HG02840 (cell line): ENCODE data around the gene TRMT5.

Source experiments
- ATAC-seq: cut with Tn5 transposase; IDR thresholded peaks from one replicate; pipeline ENCODE4 v1.9.1; 2021; ENCODE audit warnings: mild to moderate bottlenecking, moderate library complexity, moderate number of reproducible peaks; ENCODE audit not compliant: unreplicated experiment, low FRiP score

TRMT5 gene

DNA sequence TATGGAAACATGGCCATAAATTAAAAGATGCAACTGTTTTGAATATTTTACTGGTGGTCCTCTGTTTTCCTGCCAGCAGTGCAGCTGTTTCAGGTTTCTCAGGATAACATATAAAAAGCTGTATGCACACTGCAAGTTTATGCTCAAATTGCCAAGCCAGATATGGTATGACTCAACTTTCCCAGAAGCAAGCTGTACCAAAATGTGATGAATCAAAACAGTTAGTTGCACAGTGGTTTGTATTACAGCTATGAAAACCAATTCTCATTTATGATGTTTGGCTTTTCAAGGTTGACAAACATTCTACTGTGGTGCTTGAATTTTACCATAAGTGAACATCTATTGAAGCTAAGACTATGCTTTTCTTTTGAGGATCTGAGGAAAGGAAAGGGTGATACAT, 15.5 kb downstream of the TRMT5 start:
- ATAC-seq: no peak

DNA sequence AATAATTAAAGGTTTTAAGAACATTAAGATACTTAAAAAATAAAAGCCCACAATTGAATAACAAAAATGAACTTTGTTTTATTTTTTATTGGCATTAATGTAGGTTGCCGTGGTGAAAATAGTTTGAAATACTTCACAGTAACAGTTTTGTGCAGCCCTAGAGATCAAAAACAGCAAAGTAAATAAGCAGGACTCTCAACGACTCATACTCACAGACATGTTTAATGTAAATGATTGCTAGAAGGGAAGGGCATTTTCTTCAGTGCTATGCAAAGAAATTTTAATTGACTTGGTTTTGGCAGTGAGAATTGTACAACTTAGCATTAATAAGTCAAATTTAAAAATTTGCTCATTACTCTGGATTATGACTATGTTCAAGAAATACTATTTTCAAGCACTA, 16.0 kb downstream of the TRMT5 start:
- no peak for ATAC-seq

DNA sequence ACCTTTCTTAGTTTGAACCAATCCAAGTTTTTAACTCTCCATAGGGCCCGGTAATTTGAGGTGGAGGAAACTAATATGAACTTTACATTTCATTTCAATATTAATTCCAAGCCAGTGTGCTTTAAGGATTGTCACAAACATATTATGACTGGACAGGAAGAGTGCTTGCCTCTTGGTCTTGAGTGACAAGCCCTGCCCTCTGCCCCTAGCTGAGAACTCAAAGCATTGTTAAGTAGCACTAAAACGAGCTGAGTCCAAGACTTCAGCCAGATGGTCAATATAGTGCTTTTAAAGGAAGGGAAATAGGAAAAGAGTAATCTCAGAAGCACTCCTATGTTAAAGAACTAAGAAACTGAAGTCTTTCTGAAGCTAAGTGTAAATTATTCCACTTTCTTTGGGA, 17.1 kb downstream of the TRMT5 start:
- ATAC-seq: no peak

DNA sequence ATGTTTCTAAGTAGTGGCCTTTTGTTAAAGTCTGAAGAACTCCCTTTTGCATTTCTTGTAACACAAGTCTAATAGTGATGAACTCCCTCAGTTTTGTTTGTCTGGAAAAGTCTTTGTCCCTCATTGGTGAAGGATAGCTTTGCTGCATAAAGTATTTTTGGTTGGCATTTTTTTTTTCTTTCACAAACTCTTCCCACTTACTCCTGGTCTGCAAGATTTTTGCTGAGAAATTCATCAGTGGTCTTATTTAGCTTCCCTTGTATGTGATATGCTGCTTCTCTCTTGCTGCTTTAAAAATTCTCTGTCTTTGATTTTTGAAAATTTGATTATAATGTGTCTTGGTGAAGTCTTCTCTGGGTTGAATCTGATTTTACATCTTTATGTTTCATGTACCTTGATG, 22.7 kb downstream of the TRMT5 start:
- no peak for ATAC-seq

DNA sequence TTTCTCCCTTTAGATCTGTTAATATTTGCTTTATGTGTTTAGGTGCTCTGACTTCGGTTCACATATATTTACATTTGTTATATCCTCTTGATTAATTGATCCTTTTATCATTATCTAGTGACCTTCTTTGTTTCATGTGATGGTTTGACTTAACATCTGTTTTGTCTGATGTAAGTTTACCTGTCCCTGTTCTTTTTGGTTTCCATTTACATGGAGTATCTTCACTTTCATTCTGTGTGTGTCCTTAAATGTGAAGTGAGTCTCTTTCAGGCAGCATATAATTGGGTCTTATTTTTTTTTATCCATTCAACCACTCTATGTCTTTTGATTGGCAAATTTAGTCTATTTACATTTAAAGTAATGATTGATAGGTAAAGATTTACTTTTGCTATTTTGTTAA, 24.2 kb downstream of the TRMT5 start:
- no peak for ATAC-seq

DNA sequence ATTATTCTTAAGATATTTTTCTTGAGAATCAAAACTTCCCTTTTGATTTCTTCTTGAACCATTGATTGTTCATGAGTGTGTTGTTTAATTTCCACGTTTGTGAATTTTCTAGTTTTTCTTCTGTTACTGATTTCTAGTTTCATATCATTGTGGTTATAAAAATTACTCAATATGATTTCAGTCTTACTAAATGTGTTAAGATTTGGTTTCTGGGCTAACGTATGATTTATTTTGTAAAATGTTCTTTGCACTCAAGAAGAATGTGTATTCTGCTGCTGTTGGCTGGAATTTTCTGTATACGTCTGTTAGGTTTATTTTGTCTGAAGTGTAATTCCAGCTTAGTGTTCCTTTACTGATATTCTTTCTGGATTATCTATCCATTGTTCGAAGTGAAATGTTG, 24.7 kb downstream of the TRMT5 start:
- no peak for ATAC-seq

DNA sequence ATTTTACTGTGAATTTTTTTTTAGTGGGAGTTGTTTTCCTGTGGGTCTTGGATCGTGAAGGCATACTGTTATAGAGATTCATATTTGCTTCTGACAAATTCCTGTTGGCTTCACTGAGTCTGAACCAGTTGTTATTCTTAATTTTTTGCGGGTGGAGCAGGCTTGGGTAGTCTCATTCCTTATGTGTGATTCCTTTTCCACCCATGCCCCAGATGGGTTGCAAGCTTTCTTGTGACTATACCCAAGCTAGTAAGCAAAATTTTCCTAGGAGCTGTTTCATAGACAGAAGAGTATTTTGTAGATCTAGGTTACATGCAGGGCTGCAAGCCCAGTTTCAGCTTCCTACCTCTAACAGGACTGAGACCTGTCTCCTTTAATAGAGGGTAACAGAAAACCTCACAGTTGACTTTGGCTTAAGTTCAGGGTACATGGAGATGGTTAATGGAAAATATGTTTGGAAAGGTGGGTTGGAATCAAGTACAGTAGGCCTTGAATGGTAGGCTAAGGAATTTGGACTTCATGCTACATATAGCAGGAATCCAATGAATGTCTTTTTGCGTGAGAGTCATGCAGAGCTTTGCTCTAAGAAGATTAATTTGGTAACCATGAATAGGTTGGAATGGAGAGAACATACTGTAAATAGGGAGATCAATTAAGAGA, 29.0 kb downstream of the TRMT5 start:
- no peak for ATAC-seq

DNA sequence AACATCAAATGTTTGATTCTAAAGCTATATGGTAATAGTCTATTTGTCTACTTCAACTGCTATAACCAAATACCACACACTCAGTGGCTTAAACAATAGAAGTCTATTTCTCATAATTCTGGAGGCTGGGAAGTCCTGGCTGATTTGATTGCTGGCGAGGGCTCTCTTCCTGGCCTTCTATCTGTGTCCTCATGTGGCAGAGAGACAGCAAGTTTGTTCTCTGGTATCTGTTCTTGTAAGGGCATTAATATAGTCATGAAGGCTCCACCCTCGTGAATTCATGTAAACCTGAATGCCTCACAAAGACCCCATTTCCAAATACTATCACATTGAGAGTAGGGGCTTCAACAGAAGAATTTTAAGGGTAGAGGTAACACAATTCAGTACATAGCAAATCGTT, 34.1 kb downstream of the TRMT5 start:
- no peak for ATAC-seq

DNA sequence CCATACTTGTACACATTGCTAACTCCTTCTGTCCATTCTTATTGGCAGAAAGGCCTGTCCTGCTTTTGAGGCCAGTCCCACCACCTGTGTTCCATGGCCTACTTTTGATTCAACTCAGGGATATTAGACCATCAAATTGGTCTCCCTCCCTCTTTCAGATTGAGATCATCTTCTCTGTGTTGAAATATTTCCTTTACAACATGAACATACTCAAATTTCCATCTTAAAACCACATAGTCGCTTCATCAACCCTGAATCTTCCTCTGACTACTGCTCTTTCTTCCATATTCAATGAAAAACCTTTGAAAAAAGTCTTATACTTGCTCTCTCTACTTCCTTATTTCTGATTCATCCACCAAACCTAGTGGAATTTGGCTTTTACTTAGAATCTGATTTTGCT, 34.9 kb downstream of the TRMT5 start:
- no peak for ATAC-seq

DNA sequence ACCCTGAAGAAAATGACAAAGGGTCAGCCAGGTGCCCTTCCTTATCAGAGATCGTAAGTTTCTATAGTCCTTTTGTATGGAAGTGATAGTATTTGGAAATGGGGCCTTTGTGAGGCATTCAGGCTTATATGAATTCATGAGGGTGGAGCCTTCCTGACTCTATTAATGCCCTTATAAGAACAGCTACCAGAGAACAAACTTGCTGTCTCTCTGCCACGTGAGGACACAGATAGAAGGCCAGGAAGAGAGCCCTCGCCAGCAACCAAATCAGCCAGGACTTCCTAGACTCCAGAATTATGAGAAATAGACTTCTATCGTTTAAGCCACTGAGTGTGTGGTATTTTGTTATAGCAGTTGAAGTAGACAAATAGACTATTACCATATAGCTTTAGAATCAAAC, 36.7 kb downstream of the TRMT5 start:
- ATAC-seq: no peak

DNA sequence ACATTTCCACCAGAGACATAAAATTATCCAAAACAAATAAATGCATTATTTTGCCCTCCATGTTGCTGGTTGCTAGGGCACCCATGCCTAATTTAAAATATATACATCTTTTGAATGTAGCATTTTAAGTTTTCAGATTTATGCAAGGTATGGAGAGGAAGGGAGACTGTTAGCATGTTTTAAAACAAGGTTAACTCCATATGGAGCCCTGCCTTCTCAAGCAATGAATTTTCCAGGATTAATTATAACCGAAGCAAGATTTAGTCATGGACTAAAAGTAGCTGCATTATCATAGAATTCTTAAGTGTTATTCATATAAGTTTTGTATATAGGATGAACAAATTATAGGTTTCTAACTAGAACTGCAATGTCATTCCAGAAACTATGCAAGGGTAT, 37.2 kb downstream of the TRMT5 start:
- ATAC-seq: no peak

DNA sequence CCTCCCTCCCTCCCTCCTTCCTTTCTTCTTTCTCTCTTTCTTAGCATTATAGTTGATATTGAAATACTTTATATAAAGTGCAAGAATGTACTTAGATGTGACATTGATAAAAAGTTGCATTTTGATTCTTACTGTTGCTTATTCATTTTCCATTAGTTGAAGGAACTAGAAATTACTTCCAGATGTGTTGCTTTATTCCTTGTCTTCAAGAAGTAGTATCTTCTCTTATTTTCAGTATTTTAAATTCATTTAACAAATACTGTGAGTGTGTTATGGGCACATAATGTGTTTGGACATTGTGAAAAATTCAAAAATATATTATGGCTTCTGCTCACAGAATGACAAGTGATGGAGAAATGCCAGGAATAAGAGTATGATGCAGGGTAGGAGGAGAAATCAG, 45.6 kb downstream of the TRMT5 start:
- no peak for ATAC-seq

DNA sequence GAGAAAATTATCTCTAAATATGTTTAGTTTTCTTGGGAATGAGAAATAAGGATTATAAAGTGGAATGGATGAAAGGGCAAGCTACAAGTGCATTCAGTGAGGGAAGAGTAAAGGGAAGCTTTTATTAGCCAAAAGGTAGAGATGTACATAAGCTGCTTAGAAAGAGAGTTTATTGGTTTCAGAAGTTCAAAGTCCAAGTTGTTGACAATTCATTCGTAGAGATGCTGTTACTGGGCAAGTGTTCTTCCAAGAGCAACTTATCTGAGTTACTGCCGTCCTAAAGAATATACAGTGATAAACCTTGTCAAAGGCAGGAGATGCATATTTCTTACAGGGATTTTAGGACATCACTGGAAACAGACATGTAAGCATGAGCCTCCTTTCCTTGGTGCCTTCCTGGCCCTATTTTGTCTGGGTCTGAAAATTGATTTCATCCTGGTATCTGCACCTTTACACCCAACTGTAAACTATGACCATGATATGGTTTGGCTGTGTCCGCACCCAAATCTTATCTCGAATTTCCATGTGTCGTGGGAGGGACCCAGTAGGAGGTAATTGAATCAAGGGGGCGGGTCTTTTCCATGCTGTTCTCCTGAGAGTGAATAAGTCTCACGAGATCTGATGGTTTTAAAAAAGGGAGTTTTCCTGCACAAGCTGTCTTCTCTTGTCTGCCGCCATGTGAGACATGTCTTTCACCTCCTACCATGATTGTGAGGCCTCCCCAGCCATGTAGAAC, 46.8 kb downstream of the TRMT5 start:
- ATAC-seq: no peak

DNA sequence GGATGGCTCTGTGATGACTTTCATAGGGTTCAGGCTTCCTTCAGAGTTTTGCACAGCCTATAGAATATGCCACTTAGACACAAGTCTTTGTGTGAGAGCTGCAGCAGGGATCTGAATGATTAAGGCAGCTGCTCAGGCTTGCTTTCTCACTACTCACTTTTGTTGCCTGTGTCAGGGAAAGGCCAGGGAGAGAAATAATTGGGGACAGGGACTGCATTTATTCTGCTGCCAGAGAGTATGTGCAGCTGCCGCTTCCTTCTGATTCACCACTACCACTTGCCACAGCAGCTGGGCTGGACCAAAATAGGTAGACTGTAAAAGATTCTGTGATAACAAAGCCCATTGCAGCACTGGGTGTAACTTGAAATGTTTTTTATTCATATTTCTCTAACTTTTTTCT, 49.7 kb downstream of the TRMT5 start:
- no peak for ATAC-seq

DNA sequence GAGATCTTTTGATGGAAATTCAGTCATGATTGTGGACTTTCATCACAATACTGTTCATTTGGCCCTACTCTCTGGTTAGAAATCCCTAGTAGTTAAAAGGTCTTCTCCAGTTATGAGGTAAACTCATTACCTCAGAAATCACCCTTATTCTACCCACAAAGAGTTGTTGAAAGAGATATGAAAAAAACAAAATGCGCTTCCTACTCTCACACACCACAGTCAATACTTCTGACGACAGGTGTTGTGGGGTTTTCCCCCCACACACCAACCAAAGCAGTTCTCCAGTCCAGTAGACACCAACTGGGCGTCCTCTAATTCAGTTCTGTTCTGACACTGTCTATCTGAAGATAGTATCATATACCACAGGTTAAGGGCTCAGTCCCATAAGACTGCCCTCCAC, 54.9 kb downstream of the TRMT5 start:
- ATAC-seq: peak; percentile 99

DNA sequence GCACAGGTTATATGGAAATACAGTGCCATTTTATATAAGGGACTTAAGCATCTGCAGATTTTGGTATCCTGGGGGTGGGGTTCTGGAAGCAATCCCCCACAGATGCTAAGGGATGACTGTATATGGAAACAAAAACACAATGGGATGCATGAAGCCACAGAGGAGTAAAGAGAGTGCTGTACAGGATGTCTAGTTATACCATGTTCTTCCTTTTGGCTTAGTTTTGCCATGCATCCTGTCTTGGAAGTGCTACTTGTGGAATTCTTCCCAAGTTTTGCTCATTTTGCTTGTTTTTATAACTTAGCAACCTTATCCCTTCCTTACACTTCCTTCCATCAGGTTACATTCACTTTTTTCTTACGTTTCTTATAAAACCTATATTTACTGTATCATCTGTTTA, 55.6 kb downstream of the TRMT5 start:
- ATAC-seq: no peak

DNA sequence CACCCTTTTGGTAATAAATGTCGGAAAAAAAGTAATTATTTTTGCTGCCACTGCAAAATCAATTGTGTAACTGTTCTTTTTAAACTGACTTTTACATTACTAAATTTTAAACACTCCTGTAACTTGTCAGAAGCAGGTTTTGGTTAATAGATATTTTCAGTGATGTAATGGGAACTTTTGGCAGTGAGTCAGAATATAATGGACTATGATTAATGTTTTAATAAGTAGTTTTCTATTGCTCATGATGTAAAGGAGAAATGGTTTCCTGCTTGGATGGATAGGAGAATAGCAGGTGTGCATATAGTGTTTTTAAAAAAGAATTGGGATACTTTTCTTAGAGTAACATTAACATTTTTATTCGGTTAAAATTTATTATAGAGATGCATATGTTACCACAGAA, 58.8 kb downstream of the TRMT5 start:
- ATAC-seq: no peak
